Inflammatory macrophage (primary cell): ENCODE data around the gene KLHDC8A.

ENCODE experiments used
- DNase-seq, 2 donors: peaks; one replicate each; pipeline ENCODE4 v3.0.0-alpha.2; 2020 to 2022

KLHDC8A gene

DNA sequence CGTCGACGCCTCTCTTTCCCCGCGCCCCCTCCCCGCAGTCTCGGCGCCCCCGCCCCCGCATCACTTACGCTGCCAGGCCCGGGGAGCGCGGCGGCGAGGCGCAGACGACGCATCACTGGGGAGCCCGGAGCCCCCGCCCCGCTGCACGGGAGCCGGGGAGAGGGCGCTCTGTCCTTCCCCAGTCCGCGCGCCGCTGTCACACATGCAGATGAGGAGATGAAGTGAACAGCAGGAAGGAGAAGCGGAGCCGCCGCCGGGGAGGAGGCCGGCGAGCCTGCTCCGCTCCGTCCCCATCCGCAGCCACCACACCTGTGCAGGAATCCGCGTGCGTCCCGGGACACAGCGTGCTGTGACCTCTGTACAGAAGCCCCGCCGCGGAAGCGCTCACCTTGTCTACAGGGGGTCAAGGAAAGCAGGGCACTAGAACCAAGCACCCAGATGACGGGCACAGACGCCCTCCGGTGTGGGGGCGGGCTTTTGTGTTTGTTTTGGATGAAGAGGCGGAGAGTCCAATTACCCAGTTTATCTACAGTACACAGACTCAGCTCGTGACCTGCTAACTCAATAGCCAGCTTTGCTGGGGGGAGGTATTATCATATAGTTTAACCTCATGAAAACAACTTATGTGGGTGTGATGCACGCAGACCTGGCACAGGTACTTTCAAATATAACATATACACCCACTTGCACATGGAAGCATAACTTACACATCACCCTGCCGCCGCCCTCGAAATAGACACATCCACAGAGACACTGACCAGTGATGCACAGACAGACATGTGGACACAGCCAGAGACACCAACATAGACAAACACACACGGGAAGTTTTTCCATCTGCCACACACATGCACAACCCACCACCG lies 12.4 kb downstream of the KLHDC8A start:
- DNase-seq, result no peak

DNA sequence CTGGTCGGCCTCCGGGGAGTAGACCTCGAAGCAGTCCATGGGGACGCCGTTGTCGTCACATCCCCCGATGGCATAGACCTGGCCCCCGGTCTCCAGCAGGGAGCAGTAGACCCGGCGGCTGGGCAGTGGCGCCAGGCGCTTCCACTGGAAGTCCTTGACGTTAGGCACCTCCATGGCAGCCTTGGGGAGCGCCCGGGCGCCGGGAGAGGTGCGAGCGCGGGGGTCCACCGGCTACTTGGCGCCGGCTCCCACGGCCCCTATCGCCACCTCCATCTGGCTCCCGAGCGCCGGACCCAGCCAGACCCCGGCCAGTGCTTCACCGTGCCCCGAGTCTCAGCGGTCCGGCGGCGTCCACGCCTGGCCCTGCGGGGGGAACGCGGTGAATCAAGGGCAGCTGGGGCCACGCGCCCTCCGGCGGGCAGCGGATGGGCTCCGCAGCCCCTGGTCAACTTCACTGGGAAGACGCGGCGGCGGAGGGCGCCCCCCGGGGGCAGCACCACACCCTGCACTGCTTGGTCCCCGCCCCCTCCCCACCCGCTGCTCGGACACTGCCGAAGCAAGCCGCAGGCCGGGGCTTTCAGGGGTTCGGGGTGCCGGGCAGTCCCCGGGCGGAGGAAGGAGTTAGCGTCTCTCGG lies 13.2 kb downstream of the KLHDC8A start:
- peak in 1 of 2 donors; percentile 11 for DNase-seq

DNA sequence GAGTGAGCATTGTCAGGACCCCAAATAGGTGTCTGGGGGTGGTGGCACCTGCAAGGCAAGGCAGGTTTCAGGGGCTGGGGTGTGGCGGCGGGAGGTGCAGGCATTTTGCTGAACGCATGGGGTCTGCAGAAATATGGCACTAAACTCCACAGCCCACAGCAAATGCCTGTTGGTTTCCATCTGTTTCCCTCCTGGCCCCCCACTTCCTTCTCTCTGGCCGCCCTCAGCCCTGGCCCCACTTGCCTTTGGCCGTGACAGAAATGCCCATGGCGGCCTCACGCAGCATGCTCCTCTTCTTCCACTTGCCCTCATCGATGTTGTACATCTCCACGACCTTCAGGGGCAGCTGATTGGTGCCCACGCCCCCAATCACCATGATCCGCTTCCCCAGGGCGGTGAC lies 13.7 kb downstream of the KLHDC8A start:
- DNase-seq, result no peak

DNA sequence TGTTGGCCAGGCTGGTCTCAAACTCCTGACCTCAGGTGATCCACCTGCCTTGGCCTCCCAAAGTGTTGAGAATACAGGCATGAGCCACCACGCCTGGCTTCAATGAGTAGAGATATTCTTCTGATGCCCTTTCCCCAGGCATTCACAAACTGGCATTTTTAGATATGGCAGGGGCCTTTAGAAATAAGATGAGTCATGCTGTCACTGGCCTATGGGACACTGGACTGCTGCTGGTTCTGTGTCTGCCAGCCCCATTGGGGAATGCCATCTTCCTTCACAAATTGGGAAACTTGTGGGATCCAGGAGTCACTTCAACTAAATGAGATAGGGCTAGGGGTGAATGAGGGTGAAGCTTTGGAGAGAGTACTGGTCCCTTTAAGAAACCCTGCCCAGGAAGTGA lies 16.0 kb downstream of the KLHDC8A start:
- DNase-seq, result no peak

- no peak for DNase-seq
These were observed 17.0 kb downstream of the KLHDC8A start for GRCh38 chr1:205339717-205340116.

DNA sequence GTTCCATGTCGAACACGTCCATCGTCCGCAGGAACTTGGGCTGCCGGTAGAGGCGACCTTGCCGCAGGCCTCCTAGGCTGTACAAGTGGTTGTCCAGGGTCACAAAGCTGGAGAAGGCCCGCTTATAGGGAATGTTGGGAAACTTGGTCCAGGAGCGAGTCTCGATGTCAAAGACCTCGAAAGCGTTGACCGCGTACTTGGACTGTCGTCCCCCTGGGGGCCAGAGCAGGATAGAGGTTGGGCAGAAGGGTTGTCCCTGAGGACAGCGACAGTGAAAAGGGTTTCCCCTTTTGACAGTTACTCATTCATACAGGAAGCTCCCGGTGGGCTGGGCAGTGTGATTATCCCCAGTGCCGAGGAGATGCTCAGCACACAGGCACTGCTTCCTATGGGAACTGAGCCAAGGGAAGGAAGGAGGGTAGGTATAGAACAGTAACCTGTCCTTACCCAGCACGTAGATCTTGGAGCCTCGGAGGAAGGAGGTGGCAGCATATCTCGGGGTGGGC lies 17.5 kb downstream of the KLHDC8A start:
- DNase-seq, result no peak

DNA sequence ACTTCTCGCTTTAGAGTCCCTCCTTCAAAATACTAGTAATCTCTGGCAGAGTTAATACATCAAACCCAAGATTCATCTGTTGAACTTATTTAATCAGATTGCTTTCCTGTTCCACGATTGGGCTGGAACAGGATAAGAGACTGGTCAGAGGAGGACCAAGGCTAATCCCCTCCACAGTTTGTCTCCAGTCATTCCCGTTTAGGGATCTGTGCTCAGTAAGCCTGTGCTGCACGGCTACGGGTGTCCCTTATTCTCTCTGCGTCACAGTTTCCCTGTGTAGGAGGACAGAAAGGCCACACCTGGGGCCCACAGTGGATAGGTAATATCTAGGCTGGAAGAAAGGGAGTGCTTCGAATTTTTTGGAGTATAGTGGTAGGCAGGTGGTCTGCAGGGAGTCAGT lies 18.7 kb downstream of the KLHDC8A start:
- no peak for DNase-seq

DNA sequence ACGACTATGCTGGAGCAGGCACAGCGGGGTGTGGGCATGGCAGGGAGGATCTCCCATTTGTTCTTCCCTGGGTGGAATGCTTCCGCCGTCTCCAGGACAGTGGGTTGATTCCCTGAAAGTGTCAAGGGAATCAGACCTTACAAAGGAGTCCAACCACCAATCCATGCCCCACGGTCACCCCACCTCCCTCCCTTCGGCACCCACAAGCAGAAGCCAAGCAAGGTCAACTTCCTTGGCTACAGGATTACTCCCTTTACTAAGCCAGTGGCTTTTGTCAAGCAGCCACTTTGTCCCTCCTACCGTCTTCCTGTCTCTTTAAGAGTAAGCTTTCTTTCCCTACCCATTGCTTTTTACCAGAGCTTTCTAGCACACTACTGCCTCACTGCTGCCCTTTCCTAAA lies 19.2 kb downstream of the KLHDC8A start:
- DNase-seq, result no peak

DNA sequence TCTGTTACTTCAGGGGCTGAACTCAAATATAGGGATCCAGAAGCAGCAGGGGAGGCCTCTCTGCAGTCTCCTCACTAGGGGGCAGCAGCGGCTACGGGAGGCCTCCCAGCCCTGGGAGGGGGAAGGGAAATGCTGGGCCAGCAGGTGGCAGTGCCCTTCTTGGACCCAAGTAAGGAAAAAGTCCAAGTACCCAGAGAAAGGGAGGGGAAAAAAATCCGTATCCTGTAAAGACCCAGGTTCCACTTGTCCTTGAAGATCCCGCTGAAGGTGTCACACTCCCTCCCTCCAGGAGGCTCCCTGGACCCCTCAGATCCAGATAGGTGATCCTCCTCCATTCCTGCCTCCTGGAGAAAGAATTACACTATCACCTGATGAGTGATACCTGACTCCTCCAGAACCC lies 21.0 kb downstream of the KLHDC8A start:
- peak; percentile 71 to 78 for DNase-seq

GRCh38 chr1:205332015-205332791 lies 24.5 kb downstream of the KLHDC8A start:
- no peak for DNase-seq

GRCh38 chr1:205330150-205330549 lies 26.6 kb downstream of the KLHDC8A start:
- no peak for DNase-seq

- DNase-seq, result no peak
These were observed 27.0 kb downstream of the KLHDC8A start for GRCh38 chr1:205329719-205330118.

DNA sequence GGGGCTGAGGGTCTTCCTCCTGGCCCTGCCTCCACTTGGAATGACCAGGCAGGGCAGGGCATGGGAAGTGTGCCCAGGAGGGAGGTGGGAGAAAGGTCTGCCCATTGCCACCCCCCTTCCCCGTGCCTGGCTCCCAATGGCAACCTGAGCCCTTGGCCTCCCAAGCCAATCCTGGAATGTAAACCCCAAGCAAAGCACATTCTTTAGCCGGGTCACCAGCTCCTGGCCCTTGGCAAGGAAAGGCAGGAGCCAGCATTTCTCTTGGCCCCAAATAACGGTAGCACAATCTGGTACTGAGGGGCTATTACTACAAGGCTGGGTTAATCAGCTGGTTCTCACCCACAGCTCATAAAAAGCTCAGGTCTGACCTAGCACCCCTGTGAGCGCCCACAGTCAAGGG lies 28.2 kb downstream of the KLHDC8A start:
- no peak for DNase-seq

DNA sequence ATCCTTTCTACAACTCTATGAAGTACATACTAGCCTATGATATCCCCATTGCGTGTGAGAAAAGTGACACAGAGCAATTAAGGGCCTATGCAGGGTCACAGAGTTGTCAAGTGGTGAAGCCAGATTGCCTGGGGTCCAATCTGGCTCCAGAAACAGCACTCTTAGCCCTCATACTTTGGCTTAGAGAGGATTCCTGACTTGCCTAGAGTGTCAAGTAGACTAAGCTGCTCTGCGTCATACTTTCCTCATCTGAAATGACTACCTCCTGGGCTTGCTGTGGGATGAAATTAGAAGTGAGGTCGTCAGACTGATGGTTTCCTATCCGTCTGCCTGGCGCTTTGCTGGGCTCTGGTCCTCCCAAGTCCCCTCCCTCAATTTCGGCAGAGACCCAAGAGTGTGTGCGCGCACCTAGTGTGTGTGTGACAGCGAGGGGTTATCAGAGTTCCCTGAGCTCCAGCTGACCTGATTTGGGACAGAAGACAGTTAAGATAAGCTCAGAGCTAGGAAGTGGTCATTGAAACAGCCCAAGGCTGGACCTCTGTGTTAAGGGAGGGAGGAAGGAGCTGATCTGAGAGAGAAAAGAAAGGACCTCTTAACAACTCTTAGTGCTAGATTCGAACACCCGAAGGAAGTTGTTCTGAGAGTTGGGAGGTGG lies 29.8 kb downstream of the KLHDC8A start:
- DNase-seq, result no peak

DNA sequence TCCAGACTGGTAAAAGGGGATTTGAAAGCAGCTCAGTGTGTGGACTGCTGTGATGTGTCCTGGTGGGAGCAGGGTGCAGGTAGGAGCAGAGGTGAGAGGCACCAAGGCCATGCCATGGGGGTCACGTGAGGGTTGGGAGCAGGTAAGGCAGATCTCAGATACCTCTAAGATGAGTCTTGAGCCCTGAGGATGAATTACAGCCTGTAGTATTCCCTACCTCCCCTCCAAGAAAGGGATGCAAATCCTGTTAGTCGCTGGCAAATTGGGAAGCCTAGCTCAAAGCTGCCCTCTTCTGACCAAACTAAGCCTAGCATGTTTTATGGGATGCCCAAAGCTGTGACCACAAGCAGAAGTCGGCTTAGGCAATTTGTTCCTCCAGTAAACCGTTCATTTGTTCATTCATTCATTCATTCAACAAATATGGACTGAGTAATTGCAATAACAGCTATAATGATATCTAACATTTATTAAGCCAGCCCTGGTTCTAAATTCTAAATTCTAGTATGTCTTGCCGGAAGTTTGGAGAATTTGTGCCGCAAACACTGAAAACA lies 31.3 kb downstream of the KLHDC8A start:
- DNase-seq, result peak; percentile 75 to 82

DNA sequence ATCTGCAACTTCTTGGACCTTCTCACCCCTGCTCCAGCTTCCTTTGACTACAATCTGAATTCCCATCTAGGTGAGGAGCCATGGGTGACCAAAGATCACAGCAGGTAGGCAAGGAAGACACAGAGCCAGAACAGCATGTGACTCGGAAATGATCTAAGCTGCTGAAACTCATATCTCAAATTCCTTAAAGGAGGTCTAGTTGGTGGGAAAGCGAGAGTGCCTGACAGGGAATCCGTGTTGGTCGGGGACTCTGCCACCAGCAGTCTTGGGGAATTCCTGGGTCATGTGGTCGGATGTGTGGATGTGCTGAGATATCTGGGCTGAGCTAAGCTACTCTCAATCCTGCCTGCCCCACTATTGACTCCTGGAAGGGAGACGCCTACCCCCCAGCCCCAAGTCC lies 31.9 kb downstream of the KLHDC8A start:
- DNase-seq, result no peak

- DNase-seq, result no peak
These were observed 32.9 kb downstream of the KLHDC8A start for GRCh38 chr1:205323794-205324193.

- no peak for DNase-seq
These were observed 34.8 kb downstream of the KLHDC8A start for GRCh38 chr1:205321959-205322283.

GRCh38 chr1:205321162-205321958 lies 35.4 kb downstream of the KLHDC8A start, which contains the start of gene NUAK2:
TSS of gene NUAK2 (minus strand) at chr1:205321745. CDS start at chr1:205321628, 117 bp downstream.
- peak; percentile 87 to 92 for DNase-seq

DNA sequence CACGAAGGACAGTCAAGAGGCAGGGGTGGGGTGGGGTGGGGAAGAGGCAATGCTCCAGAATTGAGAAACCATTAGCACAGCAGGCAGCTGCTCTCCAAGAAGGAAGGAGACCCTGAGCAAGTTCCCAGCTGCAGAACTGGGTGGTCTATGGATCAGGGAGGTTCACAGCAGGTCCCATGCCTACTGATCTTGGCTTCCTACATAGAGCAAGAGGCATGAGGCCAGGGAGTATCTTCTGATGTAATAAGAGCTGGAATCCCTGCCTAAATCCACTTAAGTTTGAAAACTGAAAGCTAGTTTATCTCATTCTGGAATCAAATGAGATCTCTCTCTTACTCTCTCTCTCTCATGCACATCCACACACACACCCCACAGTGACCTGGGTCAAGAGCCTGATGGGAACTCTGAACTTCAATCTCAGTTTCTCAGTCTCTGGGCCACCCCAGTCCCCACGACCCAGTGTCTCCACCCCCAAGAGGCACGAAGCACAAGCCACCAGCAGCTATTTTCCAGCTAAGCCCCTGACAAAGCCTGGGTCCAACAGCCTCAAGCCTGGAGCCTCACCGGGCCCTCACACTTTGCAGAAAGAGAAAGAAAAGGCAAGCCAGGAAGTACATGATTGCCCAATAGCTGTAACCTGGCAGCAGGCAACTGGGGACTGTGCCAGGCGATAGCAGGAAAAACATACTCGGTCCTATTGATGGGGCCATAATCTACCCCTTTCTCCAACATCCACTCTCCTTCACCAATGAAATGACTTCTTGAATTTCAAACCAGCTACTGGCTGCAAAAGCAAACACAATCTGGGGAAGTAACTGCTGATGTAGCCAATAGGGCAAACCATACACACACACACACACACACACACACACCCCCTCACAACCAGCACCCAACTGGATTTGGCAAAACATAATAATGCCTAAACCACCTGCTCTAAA lies 37.4 kb downstream of the KLHDC8A start:
- DNase-seq, result peak; percentile 58 to 65
